GM19467 (cell line): ENCODE data around the gene GUK1.

ENCODE experiments used
- ATAC-seq: cut with Tn5 transposase; IDR thresholded peaks from one replicate; pipeline ENCODE4 v1.9.1; 2021; ENCODE audit warnings: mild to moderate bottlenecking, moderate library complexity; ENCODE audit not compliant: unreplicated experiment

The GUK1 gene

DNA sequence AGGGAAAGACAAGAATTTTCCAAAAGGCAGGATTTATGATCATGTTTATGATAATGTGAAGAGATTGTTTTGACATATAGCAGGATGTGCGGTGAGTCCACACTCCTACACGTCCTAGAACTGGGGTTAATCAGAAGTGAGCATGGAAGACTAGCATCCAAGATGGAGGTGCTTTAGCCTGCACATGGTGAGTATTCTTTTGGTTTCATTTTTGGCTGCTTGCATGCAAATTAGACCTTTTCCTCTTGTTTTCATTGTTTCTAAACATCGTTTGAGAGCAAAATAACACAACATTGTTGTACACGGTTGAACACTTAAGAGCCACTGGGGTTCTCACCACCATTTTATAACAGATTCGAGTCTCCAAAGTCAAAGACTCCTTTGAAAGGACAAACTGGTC lies 14.9 kb upstream of the GUK1 start:
- ATAC-seq, result no peak

DNA sequence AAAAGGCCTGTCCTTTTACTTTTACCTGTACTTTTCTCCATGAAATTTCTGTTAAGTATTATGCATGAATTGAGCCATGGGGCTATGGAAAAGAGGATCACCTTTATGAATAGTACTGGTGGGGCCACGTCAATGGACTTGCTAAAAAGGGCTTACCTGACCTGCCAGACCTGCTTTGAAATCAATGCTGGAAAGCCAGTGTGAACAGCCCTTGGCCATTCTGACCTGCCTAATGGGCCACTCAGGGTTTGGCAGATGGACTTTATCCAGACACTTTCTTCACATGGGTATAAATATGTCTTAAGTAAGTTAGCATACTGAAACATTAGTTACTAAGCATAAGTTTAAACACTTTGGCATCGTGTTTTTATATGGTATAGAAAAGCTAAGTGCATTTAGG lies 8.3 kb upstream of the GUK1 start:
- no peak for ATAC-seq

DNA sequence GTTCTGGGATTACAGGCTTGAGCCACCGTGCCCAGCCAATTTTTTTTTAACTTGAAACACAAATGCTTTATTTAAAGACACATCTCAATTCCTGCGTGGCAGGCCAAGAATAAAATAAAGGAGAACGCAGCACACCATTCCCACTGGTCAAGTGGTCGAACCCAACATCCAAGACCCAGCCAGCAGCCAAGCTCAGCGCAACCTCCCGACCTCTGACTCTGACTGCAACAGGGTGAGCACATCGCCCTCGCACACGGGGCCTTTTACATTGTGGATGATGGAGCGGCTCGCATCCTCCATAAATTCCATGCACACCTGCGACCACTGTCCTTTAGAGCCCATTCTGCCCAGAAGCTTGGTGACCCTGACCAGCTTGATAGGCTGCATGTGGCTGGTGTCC lies 5.5 kb upstream of the GUK1 start:
- no peak for ATAC-seq

DNA sequence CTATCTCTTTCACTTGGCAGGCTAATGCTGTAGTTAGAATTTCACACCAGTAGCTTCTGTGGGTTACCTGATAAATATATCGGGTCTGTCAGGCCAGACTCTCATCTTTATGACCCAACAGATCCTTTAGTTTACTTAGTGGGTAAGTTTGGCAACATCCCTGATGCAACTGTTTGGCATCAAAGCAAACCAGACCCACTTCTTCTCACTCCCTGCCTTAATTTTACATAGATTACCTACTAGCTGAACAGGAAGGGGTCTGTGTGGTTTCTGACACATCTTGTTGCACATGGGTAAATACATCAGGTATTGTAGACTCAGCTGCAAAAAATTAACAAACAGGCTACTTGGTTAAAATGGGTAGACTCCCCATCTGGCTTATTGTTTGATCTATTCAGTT lies 3.2 kb upstream of the GUK1 start:
- no peak for ATAC-seq

DNA sequence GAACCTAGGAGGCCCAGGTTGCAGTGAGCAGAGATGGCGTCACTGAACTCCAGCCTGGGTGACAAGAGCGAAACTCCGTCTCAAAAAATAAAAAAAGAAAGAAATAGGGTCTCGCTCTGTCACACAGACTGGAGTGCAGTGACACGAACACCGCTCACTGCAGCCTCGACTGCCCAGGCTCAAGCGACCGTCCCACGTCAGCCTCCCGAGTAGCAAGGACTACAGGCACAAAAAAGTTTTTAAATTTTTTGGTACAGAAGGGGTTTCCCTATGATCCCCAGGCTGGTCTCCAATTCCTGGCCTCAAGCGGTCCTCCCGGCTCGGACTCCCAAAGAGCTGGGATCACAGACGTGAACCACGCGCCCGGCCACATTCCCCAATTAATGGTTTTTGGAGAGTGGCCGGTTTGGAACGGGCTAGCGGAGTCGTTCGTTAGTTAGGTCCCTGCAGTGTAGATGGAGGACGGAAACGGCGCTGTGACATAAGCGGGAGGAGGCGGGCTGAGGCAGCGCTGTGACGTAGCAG lies 611 bp upstream of the GUK1 start:
- ATAC-seq, result no peak

DNA sequence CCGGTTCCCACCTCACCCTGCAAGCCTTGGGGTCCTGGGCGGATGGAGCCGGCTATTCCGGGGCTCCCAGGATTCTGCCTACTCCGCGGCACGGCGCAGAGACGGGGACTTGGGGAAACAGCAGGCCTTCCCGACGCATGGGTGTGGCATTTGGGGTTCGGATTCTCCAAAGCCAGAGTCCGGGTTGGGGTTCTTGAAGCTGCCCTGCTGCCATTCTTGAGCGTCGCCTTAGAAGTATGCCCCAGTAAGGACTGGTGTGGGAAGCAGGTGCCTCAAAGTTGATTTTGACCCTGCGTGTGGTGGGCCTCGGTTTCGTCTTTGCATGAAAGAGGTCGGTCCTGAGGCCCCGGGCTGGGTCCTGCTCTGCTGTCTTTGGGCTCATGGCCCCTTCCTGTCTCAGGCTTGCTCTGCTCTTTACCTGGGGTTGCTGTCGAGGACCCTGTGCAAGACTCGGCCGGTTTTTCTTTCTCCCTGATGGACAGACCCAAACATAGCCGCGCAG lies 696 bp downstream of the GUK1 start:
- ATAC-seq, result no peak

DNA sequence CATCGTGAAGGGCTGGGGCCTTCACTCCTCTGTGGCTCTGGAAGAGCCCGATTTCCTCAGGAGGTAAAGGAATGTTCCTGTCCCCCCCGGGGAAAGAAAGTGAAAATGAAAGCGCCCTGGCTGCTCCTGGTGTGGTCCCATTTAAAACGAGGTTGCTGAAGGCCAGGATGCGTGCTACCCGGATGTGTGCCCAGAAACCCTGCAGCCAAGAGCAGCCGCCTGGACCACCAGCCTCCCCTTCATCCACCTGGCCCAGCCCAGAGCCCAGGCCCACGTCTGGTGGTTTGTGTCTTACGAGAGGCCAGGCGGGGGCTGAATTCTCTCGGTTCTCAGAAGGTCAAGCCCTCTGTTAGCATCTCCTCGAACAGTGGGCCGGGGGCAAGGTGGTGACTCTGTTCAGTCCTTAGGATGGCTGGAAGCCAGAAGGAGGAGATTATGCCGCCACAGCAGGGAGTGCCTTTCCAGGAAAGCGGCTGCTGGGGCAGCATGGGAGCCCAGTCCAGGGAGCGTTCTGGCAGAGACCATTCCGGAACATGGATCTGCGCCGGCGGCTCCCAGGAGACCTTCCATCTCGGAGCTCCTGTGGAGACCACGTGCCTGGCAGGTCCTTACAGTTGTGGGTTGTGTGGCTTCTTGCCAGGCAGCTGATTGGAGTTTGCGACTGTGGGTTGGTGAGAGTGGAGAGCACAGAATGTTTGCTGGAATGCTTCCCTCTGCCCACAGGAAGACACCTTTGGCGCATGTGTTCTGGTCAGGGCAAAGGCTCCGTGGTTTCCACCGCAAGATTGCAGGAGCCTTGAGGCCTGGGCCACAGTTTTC lies 1.4 kb downstream of the GUK1 start:
- ATAC-seq, result no peak

DNA sequence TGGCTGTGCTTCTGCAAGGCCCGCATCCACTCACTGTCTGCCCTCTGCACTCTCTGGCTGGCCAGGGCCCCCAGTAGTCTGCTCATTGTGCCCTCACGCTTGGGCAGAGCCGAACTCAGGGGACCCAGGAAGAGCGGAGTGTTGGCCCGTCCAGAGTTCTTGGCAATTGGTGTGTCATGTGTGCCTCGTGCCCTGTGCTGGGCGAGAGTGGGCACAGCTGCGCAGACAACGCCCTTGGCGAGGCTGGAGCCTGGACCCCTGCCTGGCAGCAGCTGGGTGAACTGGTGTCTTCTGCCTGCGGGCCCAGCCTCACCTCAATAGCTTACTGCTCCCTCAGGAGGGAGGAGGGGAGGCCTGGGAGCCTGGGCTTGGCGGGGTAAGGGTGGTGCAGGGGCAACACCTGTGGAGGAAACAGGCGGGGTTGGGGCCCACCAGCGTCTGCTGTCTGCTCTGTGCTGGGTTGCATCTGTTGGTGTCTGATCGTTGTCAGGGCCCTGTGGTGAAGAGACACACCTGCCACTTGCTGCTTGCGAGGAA lies 2.1 kb downstream of the GUK1 start:
- ATAC-seq, result no peak

DNA sequence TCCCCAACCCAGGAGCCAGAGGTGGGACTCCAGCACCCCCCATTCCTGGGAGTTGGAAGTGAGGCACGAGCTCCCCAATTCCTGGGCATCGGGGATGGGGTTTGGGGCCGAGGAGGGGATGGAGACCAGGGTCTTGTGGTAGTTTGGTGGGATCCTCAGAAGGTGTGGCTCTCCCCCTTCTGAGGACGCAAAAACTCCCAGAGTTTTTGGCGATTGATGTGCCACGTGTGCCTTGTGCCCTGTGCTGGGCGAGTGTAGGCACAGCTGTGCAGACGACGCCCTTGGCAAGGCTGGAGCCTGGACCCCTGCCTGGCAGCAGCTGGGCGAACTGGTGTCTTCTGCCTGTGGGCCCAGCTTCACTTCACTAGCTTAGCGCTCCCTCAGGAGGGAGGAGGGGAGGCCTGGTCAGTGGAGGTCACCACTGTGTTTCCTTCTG lies 2.6 kb downstream of the GUK1 start:
- ATAC-seq, result no peak

DNA sequence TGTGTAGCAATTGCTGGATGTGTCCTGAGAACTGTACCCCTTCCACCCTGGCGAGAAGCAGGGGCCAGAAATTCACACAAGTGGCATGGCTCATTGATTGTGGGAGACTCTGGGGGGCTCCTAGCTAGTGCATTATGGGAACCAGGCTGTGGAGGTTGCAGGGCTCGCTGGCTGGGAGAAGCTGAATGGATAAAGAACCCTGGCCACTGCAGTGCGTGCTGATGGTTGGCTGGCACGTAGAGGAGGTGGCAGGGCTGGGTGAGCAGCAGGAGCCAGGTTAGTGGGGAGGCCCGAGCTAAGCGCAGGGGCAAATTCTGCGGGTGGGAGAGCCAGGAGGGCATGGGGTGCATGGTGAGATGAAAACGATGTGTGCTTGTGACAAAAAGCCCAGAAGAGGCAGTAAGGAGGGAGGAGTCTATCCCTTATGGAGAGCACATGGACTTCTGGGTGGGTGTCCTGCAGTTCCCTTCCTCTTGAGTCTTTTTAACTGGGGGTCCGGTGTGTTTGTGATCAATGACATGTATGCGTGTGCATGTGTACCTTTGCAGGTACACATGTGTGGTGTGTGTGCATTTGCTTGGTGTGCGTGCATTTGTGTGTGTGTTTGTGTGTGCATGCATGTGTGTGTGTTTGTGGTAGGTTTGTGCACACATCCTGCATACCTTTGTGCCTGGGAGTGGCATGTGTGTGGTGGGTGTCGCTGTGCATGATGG lies 3.6 kb downstream of the GUK1 start:
- no peak for ATAC-seq

DNA sequence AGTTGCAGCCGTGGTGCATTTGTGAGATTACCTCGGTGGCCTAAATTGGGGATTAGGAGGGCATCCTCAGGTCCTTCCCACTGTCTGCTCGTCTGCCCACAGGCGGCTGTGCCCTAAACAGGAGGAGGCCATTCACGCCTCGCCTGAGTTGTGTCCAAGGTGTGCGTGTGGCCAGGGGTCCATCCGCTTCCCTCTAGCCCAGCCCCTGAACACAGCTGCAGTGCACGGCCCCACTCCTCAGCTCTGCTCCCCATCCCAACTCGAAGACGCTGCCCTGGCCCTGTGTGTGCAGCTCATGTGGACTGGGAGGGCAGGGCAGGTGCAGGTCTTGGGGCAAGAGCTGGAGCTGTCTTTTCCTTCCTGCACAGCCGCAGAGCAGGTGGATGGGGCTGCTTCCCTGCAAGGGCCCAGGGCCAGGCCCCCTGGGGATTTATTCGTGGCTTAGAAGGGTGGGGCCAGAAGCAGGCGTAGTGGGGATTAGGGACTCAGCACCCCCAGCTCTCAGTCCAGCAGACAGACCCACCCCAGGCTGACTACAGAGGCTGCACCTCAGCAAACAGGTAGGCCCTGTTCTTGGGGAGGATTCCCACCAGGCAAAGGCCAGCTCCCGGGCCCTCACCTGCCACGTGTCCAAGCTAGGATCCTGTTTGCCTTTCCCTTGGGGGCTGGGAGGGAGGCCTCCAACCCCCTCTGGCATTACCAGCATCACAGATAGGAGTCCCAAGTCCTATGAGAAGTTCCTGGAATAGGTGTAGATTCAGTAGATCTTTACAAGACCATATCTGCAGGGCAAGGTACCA lies 4.3 kb downstream of the GUK1 start:
- no peak for ATAC-seq

DNA sequence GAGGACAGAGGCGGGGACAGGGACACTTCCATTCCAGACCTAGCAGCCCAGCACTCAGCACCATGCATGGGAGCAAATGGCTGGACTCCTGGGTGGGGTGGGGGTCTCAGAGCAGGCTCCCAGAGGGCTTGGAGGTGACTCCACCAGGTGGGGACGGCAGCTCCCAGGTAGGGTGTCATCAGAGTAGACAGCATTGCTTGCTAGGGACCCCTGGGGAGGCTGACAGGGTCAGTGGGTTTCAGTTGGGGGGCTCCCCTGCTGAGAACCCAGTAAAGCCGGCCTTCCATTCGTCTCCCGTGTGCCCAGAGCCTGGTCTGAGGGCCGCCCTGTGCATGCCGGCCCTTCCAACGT lies 4.9 kb downstream of the GUK1 start:
- ATAC-seq, result no peak

DNA sequence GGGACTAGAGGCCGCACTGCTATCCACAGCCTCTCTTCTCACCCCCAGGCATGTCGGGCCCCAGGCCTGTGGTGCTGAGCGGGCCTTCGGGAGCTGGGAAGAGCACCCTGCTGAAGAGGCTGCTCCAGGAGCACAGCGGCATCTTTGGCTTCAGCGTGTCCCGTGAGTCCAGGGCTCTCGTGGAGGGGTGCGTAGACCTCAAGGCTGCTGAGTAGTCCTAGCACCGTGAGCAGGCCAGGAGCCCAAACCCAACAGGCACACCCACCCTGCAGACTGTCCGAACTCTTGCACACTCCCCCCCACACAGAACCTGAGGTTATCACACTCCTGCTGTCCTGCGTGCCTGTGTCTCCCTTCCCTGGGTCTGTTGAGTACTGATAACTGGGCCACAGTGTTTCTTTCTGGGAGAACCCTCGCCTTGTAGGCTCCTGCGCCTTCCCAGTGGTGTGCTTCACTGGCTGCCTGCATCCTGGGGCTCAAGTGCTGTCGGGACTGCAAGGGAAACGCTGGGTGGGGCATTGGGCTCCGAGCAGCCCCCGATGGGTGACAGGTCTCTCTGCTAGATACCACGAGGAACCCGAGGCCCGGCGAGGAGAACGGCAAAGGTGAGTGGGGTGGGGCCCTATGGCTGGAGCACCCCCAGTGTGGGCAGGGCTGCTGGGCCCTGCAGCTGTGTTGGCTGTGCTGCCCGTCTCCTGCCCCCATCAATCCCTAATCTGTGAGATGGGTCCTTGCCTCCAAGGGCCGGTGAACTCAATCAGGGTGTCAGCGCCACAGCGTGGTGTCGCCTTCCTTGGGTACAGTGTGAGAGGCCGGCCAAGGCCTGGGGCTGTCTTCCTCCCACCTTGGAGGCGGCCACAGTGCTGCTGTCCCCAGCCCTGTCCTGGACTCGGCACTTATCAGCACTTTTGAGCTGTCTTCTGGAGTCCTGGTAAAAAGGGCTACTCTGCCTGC lies 5.7 kb downstream of the GUK1 start:
- ATAC-seq, result no peak

DNA sequence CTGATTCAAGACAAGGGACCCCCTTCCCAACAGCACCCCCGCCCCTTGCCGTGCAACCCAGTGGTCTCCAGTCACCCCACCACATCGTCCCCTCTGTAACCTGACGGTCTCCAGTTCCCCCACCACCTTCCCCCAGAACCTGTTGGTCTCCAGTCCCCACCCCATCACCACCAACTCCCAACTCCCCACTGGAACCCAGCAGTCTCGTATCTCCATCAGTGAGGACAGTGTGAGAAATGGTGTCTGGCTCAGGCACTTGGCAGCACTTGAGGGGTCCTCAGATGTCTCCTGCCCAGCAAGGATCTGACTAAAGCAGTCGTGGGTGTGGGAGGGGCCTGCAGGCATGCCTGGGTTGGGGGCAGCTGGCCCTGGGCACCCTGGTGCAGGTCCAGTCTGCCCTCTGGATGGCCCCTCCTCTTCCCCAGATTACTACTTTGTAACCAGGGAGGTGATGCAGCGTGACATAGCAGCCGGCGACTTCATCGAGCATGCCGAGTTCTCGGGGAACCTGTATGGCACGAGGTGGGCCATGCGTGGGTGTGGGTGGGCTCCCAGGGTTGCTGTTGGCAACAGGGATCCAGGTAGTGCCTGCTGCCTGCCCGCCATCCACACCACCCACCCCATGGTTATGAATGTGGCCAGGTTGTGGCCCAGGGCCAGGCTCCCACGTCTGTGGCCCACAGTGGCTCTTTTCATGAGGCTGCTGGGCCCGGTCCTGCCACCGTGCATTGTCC lies 6.5 kb downstream of the GUK1 start:
- no peak for ATAC-seq

DNA sequence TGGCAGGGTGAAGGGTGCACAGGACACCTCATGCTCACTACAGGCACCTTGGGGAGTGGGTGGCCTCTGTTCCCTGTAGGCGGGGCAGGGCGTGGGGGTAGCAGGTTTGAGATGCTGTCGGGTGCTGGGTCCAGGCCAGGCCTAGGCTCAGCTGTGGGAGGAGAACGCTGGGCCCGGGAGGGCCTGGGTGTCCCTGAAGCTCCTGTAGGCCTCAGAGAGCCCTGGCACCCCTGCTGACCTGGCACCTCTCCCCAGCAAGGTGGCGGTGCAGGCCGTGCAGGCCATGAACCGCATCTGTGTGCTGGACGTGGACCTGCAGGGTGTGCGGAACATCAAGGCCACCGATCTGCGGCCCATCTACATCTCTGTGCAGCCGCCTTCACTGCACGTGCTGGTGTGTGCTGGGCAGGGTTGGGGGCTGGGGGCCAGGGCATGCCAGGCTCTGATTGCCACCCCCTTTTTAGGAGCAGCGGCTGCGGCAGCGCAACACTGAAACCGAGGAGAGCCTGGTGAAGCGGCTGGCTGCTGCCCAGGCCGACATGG lies 7.1 kb downstream of the GUK1 start:
- ATAC-seq, result no peak

DNA sequence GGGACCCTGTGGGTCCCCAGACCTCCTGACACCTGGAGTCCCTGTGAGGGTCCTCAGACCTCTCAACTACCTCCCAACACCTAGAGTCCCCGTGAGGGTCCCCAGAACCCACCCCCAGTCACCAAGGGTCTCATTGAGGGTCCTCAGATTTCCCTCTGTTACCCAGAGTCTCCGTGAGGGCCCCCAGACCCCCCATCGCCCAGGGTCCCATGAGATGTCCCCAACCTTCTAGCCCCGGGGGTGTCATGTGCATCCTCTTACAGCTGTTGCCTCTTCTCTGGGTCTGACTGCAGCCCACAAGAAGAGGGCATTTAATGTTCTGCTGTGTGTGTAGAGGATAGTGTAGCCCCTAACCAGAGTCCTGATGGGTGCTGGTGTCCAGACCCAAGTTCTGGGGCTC lies 7.7 kb downstream of the GUK1 start:
- ATAC-seq, result no peak

DNA sequence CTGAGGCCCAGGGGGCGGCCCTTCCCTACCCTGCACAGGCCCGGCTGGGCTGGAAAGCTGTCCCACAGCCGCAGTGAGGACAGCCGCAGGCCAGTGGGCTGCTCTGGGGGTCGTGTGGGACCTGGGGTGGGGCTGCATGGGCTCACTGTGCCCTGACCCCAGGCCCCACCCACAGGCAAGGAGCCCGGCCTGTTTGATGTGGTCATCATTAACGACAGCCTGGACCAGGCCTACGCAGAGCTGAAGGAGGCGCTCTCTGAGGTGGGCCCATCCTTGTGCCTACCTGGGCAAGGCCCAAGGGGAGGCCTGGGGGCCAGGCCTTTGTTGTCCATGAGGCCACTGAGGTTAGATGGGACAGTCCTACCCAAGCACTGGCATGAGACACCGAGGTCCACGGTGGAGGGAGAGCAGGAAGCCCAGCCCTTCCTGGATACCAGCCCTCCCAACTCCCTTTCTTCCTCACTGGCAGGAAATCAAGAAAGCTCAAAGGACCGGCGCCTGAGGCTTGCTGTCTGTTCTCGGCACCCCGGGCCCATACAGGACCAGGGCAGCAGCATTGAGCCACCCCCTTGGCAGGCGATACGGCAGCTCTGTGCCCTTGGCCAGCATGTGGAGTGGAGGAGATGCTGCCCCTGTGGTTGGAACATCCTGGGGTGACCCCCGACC lies 8.2 kb downstream of the GUK1 start:
- no peak for ATAC-seq

DNA sequence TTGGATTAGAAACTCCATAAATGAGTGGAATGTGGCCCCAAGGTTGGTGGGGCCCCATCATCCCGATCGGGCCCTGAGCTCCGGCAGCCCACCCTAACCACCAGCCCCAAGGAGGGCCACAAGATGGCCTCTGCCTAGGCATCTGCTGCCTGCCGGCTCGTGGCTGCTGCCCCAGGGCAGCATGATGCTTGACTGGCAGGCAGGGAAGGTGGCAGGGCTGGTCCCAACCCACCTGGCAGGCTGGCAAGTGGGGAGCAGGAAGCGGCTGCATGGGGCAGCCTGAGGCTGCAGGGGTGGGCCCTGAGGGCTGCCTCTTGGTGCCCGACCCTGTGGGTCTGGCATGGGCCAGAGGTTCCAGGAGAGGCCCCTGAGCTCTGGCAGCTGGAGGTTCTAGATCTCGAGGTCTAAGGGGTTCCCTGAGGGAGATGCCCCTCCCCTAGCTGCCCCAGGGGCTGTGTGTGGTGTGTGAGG lies 8.9 kb downstream of the GUK1 start:
- no peak for ATAC-seq
